Uterus (tissue), 4 donors: ENCODE data around the gene FBXO22. TPM values are rescaled to one million over a fixed set of nuclear protein-coding genes. Genes with fewer than 3 reads are reported as not detected.

Source experiments
- DNase-seq, 2 donors: peaks; one replicate each; pipeline ENCODE4 v3.0.0-alpha.2; 2019 to 2020
- H3K27ac ChIP-seq, 2 donors: fragments of 200-600 bp; sonication (generic); 1 replicate in 1 of 2; 2 replicates in 1 of 2; pipeline ENCODE4 v1.5.1; 2016 to 2018
- H3K27me3 ChIP-seq, 2 donors: fragments of 200-600 bp; sonication (generic); one replicate each; pipeline ENCODE4 v1.5.1; 2018 to 2019; ENCODE audit warnings: control low read depth in 1 of 2
- H3K36me3 ChIP-seq, 2 donors: fragments of 200-600 bp; sonication (generic); one replicate each; pipeline ENCODE4 v1.5.1; 2019; ENCODE audit warnings: control low read depth in 1 of 2
- H3K4me1 ChIP-seq, 2 donors: fragments of 200-600 bp; sonication (generic); one replicate each; pipeline ENCODE4 v1.5.1; 2018 to 2019; ENCODE audit warnings: control low read depth in 1 of 2
- H3K4me3 ChIP-seq, 2 donors: fragments of 200-600 bp; sonication (generic); 1 replicate in 1 of 2; 2 replicates in 1 of 2; pipeline ENCODE4 v1.5.1; 2018 to 2019; ENCODE audit warnings: mild to moderate bottlenecking in 1 of 2
- H3K9me3 ChIP-seq, 2 donors: fragments of 200-600 bp; sonication (generic); one replicate each; pipeline ENCODE4 v1.5.1; 2019; ENCODE audit warnings: control low read depth in 1 of 2
- CTCF ChIP-seq, 4 experiments: fragments of 200-600 bp in 2 of 4; fragments of 450-650 bp in 2 of 4; sonication (generic) in 2 of 4; IDR thresholded peaks; one replicate each; pipeline ENCODE4 v1.5.1; 2016 to 2019; ENCODE audit warnings: antibody characterized with exemption in 4 of 4, mild to moderate bottlenecking in 2 of 4, moderate library complexity in 1 of 4
- POLR2A ChIP-seq, 2 donors: fragments of 450-650 bp; IDR thresholded peaks; one replicate each; pipeline ENCODE4 v1.6.1; 2016; ENCODE audit warnings: antibody characterized with exemption in 2 of 2, mild to moderate bottlenecking in 1 of 2, moderate library complexity in 1 of 2
- intact Hi-C: fragments of 100-400 bp; cut with DNase I; formaldehyde crosslinking; loops from one replicate; pipeline ENCODE4 v1.15.1; 2023; ENCODE audit warnings: low total_unique reads
- total RNA-seq, 4 donors: library from RNA; depleted of rRNA in 3 of 4; stranded (reverse); fragments of >200 nt in 3 of 4; gene quantifications; one replicate each; pipeline versions ENCODE4 v1.1.0 to v1.2.4, GENCODE V29; 2014 to 2023
- donor health status: DM: yes; HTN: yes; CAD: no.

Gene FBXO22
- total RNA-seq, 4 donors from 2014 or later = 5.4 to 41.7 (median 17.9) TPM

- Histone ChIP-seq H3K36me3 (no peaks in the 10 kb centered on the region), H3K27ac (no peak overlapping the region), H3K4me1 (no peaks in the 10 kb centered on the region), H3K9me3 (no peaks in the 10 kb centered on the region), H3K4me3 (no peak overlapping the region), H3K27me3 (no peaks in the 10 kb centered on the region)
- TF ChIP-seq POLR2A (IDR thresholded peaks at IDR 0.05) (no peak), CTCF (IDR thresholded peaks at IDR 0.05) (no peak)
- intact Hi-C loops = no loop called here
- DNase-seq = no peak
These were observed 43.4 kb downstream of the FBXO22 start for GRCh38 chr15:75947092-75947491.

GRCh38 chr15:75948761-75949296 is 45.2 kb downstream of the FBXO22 start:
- H3K27me3 ChIP-seq = no peaks in the 10 kb centered on the region
- intact Hi-C loops = no loop called here
- H3K36me3 ChIP-seq = no peaks in the 10 kb centered on the region
- H3K4me1 ChIP-seq = no peaks in the 10 kb centered on the region
- H3K4me3 ChIP-seq = no peak overlapping the region
- H3K9me3 ChIP-seq = no peaks in the 10 kb centered on the region
- DNase-seq = no peak
- TF ChIP-seq CTCF (IDR thresholded peaks at IDR 0.05) (no peak), POLR2A (IDR thresholded peaks at IDR 0.05) (no peak)
- H3K27ac ChIP-seq = no peak overlapping the region

- intact Hi-C loops = no loop called here
- no peak for DNase-seq
- no peaks in the 10 kb centered on the region for H3K9me3 ChIP-seq
- no peak overlapping the region for H3K4me3 ChIP-seq
- no peaks in the 10 kb centered on the region for H3K27me3 ChIP-seq
- H3K4me1 ChIP-seq = no peaks in the 10 kb centered on the region
- TF ChIP-seq CTCF (IDR thresholded peaks at IDR 0.05) (no peak), POLR2A (IDR thresholded peaks at IDR 0.05) (no peak)
- no peak overlapping the region for H3K27ac ChIP-seq
- H3K36me3 ChIP-seq = no peaks in the 10 kb centered on the region
These were observed 48.8 kb downstream of the FBXO22 start for GRCh38 chr15:75952525-75952924.

GRCh38 chr15:75955720-75956119 is 52.0 kb downstream of the FBXO22 start:
- no peaks in the 10 kb centered on the region for H3K9me3 ChIP-seq
- no peak overlapping the region for H3K27ac ChIP-seq
- no peak for DNase-seq
- no peaks in the 10 kb centered on the region for H3K27me3 ChIP-seq
- TF ChIP-seq POLR2A (IDR thresholded peaks at IDR 0.05) (no peak), CTCF (IDR thresholded peaks at IDR 0.05) (no peak)
- no peaks in the 10 kb centered on the region for H3K36me3 ChIP-seq
- no peaks in the 10 kb centered on the region for H3K4me1 ChIP-seq
- intact Hi-C loops = no loop called here
- no peak overlapping the region for H3K4me3 ChIP-seq

GRCh38 chr15:75961331-75961730 is 57.7 kb downstream of the FBXO22 start:
- no peaks in the 10 kb centered on the region for H3K27me3 ChIP-seq

More at GRCh38 chr15:75961331-75961730, 57.7 kb downstream of the FBXO22 start:
- Histone ChIP-seq H3K9me3 (no peaks in the 10 kb centered on the region), H3K4me3 (no peak overlapping the region), H3K4me1 (no peaks in the 10 kb centered on the region), H3K27ac (no peak overlapping the region), H3K36me3 (no peaks in the 10 kb centered on the region)
- intact Hi-C loops = no loop called here
- DNase-seq = no peak
- no peak for TF ChIP-seq CTCF (IDR thresholded peaks at IDR 0.05)
- no peak for TF ChIP-seq POLR2A (IDR thresholded peaks at IDR 0.05)
